Panc1 (cell line): ENCODE data around the gene AP4M1. TPM values are rescaled to one million over a fixed set of nuclear protein-coding genes. Genes with fewer than 3 reads are reported as not detected.

Experiments used
- ATAC-seq: fragments of 200-7000 bp; cut with Tn5 transposase; 2 replicates; pipeline ENCODE4 v1.9.1; 2020; ENCODE audit warnings: mild to moderate bottlenecking, moderate library complexity
- BruUV-seq: library from RNA; stranded (reverse); fragments of 400-500 nt; replicated peaks from 2 replicates; lab custom pipeline; 2021; lab: Mats Ljungman, UMichigan
- CTCF ChIA-PET: fragments of 300-600 bp; sonication (Branson Sonifier 250); formaldehyde crosslinking; loops from one replicate; lab custom pipeline; 2022; ENCODE audit warnings: antibody characterized with exemption; lab: Charles Lee
- POLR2A ChIA-PET: fragments of 300-600 bp; sonication (Branson Sonifier 250); formaldehyde crosslinking; loops from one replicate; lab custom pipeline; 2022; ENCODE audit warnings: antibody characterized with exemption; lab: Charles Lee
- DNase-seq: peaks from one replicate; pipeline ENCODE4 v3.0.0-alpha.2; 2010; ENCODE audit warnings: low read depth, low spot score
- H3K27ac ChIP-seq: 2 replicates; pipeline ENCODE4 v1.5.1; 2011; ENCODE audit warnings: mild to moderate bottlenecking, low read length, inconsistent platforms
- H3K27me3 ChIP-seq: fragments of 200-500 bp; sonication (Bioruptor generic); 2 replicates; pipeline ENCODE4 v1.6.0; 2014; ENCODE audit warnings: low read length, inconsistent platforms; ENCODE audit not compliant: control insufficient read depth, insufficient read depth
- H3K36me3 ChIP-seq: fragments of 200-500 bp; sonication (Bioruptor generic); 2 replicates; pipeline ENCODE4 v1.5.1; 2014; ENCODE audit warnings: inconsistent platforms, mild to moderate bottlenecking, low read length, moderate library complexity; ENCODE audit not compliant: control insufficient read depth, insufficient read depth
- H3K4me1 ChIP-seq: 2 replicates; pipeline ENCODE4 v1.5.1; 2011; ENCODE audit warnings: inconsistent platforms, mild to moderate bottlenecking, low read length, moderate library complexity; ENCODE audit not compliant: control insufficient read depth, insufficient read depth
- H3K4me3 ChIP-seq, 2 experiments: 2 replicates each; pipeline ENCODE4 v1.5.1; 2011 to 2012; ENCODE audit warnings: low read depth in 2 of 2, low read length in 2 of 2, mild to moderate bottlenecking in 2 of 2, inconsistent platforms in 1 of 2, moderate library complexity in 1 of 2
- H3K9me3 ChIP-seq: fragments of 200-500 bp; sonication (Bioruptor generic); 2 replicates; pipeline ENCODE4 v1.5.1; 2014; ENCODE audit warnings: low read depth, mild to moderate bottlenecking, inconsistent platforms, low read length, moderate library complexity; ENCODE audit not compliant: control insufficient read depth, insufficient read depth
- POLR2AphosphoS5 ChIP-seq: IDR thresholded peaks from 2 replicates; pipeline ENCODE4 v1.6.1; 2012; ENCODE audit warnings: mild to moderate bottlenecking, low read depth, low read length, moderate library complexity
- REST ChIP-seq, 2 experiments: IDR thresholded peaks; 2 replicates each; pipeline ENCODE4 v1.6.1; 2011 to 2012; ENCODE audit warnings: low read depth in 2 of 2, control low read depth in 1 of 2, low read length in 1 of 2, mild to moderate bottlenecking in 1 of 2, moderate library complexity in 1 of 2; ENCODE audit not compliant: insufficient read depth in 1 of 2
- SIN3A ChIP-seq: IDR thresholded peaks from 2 replicates; pipeline ENCODE4 v1.6.1; 2012; ENCODE audit warnings: low read depth, mild to moderate bottlenecking, low read length, moderate library complexity, borderline replicate concordance; ENCODE audit not compliant: insufficient read depth
- TCF7L2 ChIP-seq: IDR thresholded peaks from 2 replicates; pipeline ENCODE4 v1.6.1; 2011; ENCODE audit warnings: mild to moderate bottlenecking, low read depth, low read length, inconsistent platforms
- in situ Hi-C: cut with HindIII; loops from 2 replicates; pipeline ENCODE4 v1.10.0; 2016; ENCODE audit warnings: low sequenced_read_pairs, low pct_unique_long_range_greater_than_20kb
- intact Hi-C: fragments of 100-400 bp; cut with micrococcal nuclease; formaldehyde crosslinking; loops from one replicate; pipeline ENCODE4 v1.10.0; 2022; ENCODE audit not compliant: unreplicated experiment
- total RNA-seq: library from RNA; stranded (reverse); gene quantifications from one replicate; pipeline ENCODE4 v1.2.1, GENCODE V29; 2021; ENCODE audit not compliant: unreplicated experiment
- TF ChIP-seq, protein P1 (sequence below): fragments of 450-650 bp; IDR thresholded peaks from 2 replicates; pipeline ENCODE4 v1.5.1; 2017; ENCODE audit warnings: mild to moderate bottlenecking

Gene AP4M1
- total RNA-seq, 1 experiment from 2014 or later = 42.6 TPM

DNA sequence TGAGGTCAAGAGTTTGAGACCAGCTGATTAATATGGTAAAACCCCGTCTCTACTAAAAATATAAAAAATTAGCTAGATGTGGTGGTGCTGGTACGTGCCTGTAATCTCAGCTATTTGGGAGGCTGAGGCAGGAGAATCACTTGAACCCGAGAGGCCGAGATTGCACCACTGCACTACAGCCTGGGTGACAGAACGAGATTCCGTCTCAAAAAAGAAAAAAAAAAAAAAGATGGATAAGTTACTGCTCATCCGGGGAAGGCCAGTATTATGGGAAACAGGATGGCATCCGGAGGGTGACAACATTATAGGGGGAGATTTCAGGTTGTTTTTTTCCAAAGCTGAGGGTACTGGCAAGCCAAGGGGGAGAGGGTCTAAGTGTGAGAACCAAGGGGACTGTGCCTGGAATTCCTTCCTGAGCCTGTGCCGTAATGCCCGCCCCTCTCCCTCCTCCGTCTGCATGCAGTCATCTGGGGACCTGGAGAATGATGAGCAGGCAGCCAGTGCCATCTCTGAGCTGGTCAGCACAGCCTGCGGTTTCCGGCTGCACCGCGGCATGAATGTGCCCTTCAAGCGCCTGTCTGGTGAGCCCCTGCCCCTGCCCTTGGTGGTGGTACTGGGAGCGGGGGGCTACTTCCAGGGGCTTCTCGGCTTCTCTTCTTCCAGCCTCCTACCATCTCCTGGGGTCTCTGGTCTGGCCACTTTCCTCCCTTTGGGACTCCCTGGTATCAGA lies 51.7 kb downstream of the AP4M1 start:
- intact Hi-C loops = no loop called here
- Histone ChIP-seq H3K36me3 (peaks cover 6% of the 10 kb centered on the region), H3K4me3 (no peak overlapping the region), H3K27me3 (no peaks in the 10 kb centered on the region), H3K4me1 (peaks cover 49% of the 10 kb centered on the region), H3K9me3 (no peaks in the 10 kb centered on the region), H3K27ac (peak overlapping the region; percentile 24; the same call in 1 of the 2 replicates)
- ATAC-seq = no peak
- TF ChIP-seq TCF7L2 (no peak), REST (IDR thresholded peaks at IDR 0.05; ENCODE audit: insufficient read depth in 1 of 2, low read depth in 2 of 2, low read length in 1 of 2) (no peak), SIN3A (no peak), POLR2AphosphoS5 (no peak; the same call in none of the 2 replicates)
- TF ChIP-seq, protein P1, sequence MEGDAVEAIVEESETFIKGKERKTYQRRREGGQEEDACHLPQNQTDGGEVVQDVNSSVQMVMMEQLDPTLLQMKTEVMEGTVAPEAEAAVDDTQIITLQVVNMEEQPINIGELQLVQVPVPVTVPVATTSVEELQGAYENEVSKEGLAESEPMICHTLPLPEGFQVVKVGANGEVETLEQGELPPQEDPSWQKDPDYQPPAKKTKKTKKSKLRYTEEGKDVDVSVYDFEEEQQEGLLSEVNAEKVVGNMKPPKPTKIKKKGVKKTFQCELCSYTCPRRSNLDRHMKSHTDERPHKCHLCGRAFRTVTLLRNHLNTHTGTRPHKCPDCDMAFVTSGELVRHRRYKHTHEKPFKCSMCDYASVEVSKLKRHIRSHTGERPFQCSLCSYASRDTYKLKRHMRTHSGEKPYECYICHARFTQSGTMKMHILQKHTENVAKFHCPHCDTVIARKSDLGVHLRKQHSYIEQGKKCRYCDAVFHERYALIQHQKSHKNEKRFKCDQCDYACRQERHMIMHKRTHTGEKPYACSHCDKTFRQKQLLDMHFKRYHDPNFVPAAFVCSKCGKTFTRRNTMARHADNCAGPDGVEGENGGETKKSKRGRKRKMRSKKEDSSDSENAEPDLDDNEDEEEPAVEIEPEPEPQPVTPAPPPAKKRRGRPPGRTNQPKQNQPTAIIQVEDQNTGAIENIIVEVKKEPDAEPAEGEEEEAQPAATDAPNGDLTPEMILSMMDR = no peak
- in situ Hi-C loops = no loop called here
- ChIA-PET CTCF (no interaction called here), POLR2A (interaction anchor here (0.6 kb wide), 2 partner anchors 12 to 43 kb away, joined by 3 to 4 read pairs; no protein-coding TSS in a partner anchor)
- no TSS peak for BruUV-seq
- DNase-seq = no peak

- in situ Hi-C loops = no loop called here
- Histone ChIP-seq H3K27me3 (no peaks in the 10 kb centered on the region), H3K36me3 (peaks cover 6% of the 10 kb centered on the region), H3K27ac (peak overlapping the region; percentile 42; the same call in 1 of the 2 replicates), H3K9me3 (no peaks in the 10 kb centered on the region), H3K4me3 (no peak overlapping the region), H3K4me1 (peaks cover 49% of the 10 kb centered on the region)
- ChIA-PET POLR2A (interaction anchor here (0.6 kb wide), 3 partner anchors 13 to 52 kb away, joined by 3 to 8 read pairs (median 4); partner anchors contain the start of gene AP4M1), CTCF (no interaction called here)
- BruUV-seq = no TSS peak
- no peak for DNase-seq
- no peak for ATAC-seq
- TF ChIP-seq REST (IDR thresholded peaks at IDR 0.05; ENCODE audit: insufficient read depth in 1 of 2, low read depth in 2 of 2, low read length in 1 of 2) = no peak
- TF ChIP-seq, protein P1 = no peak
- no peak for TF ChIP-seq POLR2AphosphoS5
- peak; percentile 46; the same call in 1 of the 2 replicates for TF ChIP-seq TCF7L2
- TF ChIP-seq SIN3A = no peak
- intact Hi-C loops = no loop called here
Measured at GRCh38 chr7:100153708-100154535, 52.5 kb downstream of the AP4M1 start.
